ENCODE measurements around the gene SUPT3H.

SUPT3H gene

DNA sequence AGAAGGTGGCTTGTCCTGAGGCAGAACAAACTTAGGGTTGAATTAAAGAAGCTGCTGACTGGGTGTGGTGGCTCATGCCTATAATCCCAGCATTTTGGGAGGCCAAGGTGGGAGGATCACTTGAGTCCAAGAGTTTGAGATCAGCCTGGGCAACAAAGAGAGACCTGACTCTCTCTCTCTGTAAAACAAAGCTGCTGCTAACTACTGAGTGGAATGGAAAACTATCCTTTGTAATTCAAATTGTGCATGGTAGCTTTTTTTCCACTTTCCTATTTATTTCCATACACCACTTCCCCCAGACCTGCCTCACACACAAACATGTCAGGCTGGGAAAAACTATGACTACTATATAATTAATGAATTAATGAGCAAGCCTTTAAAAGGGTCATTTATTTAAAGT is 553.2 kb downstream of the SUPT3H start:
- DNase-seq = no peak

DNA sequence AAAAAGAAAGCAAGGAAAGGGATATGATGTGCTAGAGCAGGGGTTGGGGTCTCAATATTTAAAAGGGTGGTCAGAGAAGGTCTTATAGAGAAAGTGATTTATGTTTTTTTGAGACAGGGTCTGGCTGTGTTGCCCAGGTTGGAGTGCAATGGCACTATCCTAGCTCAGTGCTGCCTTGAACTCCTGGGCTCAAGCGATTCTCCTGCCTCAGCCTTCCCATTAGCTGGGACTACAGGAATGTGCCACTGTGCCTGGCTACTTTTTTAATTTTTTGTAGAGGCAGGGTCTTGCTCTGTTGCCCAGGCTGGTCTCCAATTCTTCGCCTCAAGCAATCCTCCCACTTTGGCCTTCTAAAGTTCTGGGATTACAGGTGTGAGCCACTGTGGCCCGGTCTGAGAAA is 557.0 kb downstream of the SUPT3H start:
- DNase-seq = no peak

DNA sequence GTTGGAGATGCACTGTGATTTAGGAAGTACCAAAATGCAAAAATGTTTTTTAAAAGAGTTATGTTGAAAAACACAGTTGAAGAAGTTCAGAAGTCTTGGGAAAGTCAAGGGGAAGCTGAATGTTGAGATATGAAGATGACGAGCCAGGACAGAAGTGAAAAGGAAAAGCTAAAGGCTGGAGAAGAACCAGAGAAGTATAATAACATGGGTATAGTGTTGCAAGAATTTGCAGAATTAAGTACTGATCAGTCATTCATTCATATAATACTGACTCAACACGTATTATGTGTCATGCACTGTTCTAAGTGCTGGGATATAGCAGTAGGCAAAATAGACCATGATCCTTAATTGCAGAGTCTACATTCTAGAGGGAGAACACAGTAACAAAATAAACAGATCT is 557.4 kb downstream of the SUPT3H start:
- DNase-seq = no peak

DNA sequence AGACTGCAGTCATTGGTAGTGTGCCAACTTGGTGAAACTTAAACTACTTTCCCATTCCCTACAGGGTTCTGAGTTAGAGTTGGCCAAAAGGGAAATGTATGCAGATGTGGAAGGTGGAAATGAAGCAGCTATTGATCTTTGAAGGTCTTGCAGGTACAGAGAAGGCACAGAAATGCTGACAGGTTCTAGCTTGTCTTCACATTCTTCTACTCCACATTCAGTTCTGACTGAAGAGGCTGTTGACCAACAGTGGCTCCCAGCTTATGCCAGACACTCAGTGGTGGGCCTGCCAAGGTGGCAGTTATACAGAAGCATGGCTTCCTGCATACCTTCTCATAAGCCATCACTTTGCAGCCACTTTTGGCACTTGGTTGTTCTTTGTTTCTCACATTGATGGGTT is 566.3 kb downstream of the SUPT3H start:
- DNase-seq = no peak

DNA sequence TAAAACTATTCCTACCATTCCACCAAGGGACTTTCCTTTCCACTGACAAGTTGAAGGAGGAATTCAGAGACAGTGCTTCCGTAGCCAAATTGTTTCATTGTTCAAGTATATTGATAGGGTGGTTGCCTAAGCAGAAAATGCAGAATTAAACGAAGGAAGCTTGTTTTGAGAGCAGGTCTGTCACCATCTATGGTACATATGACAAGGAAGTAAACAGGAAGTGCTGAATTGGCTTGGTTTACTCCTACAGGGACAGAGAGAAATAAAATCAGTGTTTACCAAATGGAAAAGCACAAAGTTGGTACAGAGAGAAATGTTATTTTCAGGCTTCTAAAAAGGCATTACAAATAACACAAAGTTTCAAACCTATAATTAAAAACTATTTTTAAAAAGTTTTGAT is 568.5 kb downstream of the SUPT3H start:
- DNase-seq = no peak

DNA sequence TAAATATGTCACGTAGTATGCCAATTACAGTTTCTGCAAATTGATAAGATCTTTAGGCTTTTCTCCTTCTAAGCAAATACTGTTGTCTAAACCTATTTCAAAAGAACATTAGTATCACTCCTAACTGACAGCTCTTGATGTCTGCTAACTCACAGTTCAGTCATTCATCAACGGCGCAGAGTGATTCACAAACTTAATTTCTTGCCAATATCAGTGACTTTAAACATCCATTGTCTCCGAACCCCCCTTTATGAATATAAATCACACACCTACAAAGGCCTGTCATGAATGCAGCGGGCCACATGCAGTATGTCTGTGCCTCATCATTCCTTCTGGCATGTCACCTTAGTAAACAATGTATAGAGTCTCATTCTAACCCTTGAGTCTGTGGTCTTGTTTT is 569.6 kb downstream of the SUPT3H start:
- DNase-seq = no peak

DNA sequence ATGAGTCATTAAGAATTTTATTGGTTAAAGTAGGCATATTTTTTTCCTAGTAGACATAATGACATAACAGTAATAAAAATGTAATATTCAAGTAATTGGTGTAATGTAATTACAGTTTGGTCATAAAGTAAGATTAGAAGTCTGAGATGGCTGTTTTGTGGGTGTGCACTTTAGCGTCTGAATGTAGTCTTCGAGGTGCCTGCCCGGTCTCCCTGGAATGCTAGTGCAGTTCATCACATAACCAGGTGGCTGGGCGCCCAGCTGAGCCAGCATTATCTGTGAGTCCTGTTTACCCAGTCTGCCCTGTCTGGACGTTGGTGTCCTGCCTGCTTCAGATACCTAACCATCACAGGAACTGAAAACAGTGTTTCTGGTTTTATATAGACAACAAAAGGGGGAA is 571.1 kb downstream of the SUPT3H start:
- no peak for DNase-seq

DNA sequence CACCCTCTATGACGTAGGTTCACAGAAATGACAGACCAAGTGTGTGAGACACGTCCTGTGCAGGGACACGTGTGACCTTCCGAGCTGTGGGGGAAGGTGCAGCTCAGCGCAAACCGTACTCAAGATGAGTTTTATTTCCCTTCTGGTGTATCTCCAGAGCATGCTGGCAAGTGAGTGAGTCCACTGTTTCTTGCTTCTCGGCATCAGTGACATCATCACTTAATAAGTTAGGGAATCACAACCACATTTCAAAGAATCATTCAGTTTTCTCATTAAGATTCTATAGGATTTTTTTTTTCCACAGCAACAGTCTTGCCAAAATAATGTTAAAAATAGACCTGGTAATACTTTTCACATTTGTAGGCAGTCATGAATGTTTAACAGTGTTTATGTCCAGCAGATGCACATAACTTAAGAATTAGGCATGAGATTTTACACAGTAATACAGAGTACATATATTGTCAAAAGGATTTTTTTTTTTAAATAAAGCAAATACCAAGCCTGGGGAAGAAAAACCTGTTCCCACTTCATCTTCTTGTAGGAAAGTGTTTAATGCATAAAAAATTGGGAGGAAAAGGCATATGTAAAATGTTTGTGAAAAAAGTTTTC is 572.4 kb downstream of the SUPT3H start:
- no peak for DNase-seq

DNA sequence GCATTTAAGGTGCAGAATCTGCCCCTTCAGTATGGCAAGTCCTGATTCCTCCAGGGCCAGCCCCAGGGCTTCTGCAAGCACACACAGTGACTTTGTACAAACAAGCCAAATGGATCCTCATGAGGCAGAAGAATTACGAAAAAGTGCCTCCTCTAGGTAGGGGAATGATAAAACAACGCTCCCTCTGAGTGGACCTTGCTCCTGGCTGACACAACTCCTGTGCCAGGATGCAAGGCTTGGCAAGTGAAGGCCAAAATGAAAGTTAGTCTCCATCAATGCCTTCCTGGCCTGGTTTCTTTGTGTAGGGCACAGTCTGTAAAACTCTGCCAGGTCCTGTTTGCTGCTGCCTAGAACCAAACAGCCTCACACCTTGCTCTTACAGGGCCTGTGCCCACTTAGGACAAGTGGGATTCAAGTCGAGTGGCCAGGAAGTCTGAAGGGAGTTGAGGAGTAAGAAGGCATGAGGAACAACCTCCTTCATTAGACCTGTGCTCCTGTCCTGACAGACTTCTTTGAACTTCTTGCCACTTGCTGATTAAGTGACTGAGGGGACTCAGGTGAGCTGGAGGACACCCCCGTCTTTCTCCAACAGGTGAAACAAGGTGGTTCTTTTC is 573.1 kb downstream of the SUPT3H start:
- DNase-seq = no peak

DNA sequence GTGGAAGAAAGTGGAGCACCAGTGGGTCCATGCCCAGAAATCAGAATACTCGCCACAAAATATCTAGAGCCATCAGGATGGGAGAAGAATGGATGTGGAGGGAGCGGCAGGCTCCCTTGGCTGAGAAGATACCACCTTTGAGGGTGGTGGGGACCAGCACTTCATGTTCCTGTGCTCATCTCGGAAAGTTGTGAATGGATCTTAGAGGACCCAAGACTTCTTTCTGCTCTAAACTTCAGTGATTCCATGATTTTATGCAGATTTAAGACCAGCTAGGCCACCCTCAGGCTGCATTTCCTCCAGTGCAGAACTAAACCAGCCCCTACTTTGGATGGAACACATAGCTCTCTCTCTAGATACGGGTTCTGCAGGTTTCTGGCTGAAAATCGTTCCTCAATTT is 573.7 kb downstream of the SUPT3H start:
- DNase-seq = no peak

DNA sequence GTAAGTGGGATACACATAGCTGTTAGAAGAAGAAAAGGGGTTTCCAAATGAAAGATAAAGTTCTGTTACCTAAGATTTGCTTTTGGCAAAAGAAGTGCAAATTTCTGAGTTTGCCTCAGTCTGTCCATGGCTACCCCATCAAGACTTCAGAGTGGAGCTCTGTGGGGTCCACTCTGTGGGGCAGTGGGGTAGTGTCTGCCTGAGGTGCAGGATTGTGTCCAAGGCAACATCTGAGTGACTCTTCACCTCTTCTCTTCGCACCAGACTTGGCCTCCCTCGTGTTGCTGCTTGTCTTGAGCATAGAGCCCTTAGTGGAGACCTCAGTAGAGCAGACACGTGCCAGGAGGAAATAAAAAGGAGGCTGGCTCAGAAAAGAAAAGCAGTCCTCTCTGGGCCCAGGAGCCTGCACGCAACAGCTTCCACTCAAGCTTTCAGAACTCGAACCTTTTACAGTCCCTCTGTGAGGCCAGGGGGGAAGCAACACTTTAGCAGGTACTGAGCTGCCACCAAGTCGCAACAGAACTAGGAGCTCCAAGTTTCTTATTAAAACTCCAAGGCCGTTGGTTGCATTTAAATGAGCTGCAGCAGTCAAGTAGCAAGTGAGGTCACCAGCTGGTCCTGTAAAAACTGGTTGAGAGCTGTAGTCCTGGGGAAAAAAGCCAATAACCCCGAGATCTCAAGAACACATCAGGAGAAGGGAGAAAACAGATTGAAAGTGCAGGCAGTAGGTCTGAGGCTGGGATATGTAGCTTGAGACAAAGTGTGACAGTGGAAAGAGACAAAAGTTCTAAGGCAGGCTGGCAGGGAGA is 576.7 kb downstream of the SUPT3H start:
- no peak for DNase-seq

DNA sequence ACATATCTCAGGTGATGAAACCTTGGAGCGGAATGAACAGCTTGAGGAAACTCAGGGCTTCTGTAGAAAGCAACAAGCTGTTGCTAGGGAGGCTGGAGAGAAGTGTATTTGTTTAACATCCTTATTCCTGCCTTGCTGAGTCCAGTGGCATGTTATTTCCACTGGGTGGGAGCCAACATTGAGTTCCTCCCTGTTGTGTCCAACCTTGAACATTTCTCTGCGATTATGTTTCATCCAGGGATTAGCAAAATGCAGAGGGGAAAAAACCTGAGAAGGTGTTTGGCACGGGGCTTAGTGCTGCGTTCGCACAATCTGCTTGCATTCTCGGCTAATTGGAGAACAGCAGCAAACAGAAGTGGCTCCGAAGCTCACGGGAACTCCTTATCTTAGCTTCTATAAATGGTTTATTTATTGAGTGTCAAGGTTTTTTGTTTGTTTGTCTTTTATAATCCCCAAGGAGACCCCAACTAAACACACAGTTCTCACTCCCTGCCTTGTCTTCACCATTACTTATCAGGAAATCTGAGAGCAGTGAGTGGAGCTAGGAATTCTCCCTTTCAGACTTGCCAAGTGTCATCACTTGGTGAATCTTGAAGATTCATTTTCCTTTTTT is 577.5 kb downstream of the SUPT3H start:
- no peak for DNase-seq

DNA sequence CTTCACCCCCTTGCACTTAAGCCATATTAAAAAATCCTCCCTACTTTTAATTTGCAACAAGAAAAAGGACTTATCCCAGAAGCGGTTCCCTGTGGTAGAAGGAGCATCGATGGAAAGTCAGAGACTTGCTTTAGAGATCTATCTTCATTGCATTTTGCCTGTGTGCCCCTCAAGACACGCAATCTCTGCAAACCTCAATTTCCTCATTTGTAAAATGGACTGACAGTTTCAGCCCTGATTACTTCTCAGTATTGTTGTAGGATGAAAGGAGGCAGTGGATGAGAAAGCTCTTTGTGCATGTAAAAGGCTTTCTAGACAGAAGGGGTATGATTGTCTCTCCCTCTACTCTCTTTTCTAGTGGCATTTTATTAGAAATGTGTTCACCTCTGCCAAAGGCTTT is 580.0 kb downstream of the SUPT3H start:
- DNase-seq = no peak

DNA sequence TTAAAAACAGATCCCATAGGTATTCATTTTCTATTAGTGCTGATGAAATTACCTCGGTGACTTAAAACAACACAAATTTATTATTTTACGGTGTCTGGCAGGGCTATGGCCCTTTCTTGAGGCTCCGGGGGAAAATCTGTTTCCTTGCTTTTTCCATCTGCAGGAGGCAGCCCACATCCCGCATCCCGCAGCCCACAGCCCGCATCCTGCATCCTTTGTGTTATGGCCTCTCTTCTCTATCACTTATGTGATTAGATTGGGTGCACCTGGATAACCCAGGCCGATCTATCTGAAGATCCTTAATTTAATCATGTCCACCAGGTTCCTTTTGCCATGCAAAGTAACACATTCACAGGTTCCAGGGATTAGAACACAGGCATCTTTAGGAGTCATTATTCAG is 582.4 kb downstream of the SUPT3H start:
- DNase-seq = no peak

DNA sequence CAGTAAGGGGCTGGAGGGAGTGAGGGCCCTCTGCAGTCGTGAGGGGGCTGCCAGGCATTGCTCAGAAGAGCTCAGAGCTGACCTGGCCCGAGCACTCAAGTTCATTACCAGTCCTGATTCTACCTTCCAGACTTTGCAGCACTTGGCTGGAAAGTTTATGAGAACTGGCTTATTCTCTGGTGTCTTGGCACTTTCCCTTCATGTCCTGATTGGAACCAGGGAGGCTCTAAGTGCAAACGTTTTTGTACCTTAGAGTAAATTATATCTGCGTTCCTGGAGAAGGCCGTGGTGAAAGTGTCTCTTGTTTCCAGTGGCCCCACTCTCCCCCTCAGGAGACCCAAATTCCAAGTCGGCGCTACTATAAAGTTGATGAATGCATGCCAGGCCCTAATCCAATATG is 587.9 kb downstream of the SUPT3H start:
- DNase-seq = no peak

DNA sequence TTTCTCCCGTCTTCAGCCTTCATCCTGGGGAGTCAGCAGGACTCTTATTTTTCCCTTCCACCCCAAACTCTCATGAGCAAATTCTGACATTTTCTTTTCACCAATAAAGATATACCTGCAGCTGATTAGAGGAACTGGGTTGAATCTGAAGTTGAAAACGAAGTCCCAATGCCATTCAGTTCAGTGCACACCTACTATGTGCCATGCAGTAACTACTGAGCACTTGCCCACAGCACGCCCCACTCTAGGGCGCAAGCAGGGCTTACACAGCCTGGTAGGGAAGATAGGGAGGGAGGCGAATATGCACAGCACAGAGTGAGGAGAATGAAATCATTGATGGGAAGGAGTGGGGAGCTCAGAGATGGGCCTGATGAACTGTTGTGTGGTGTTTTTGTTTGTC is 588.7 kb downstream of the SUPT3H start:
- DNase-seq = no peak

DNA sequence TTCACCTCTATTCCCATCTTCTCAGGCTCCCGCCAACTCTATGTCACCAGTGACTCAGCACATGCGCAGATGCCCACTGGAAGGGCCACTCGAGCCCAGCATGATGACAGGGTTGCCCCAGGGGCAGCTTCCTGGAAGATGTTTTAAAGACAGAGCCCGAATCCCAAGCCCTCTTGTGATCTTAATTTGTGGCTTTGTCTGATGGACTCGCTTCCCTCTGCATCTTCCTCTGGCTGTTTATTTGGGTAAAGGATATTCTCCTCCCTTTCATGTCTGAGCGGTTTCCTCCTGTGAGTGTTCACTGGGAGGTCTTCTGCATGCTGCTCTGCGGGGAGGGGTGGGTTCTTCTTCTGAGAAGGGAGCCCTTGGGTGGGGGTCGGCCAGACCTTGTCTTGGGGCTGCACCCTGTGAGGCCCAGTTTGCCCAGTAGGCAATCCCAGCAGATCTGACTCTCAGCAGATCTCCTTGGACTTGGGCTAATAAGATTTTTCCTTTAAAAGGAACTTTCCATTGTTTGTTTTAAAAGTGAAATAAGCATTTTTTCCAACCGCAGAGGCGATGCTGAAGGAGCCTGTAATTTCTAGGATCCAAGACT is 589.2 kb downstream of the SUPT3H start:
- DNase-seq = no peak

DNA sequence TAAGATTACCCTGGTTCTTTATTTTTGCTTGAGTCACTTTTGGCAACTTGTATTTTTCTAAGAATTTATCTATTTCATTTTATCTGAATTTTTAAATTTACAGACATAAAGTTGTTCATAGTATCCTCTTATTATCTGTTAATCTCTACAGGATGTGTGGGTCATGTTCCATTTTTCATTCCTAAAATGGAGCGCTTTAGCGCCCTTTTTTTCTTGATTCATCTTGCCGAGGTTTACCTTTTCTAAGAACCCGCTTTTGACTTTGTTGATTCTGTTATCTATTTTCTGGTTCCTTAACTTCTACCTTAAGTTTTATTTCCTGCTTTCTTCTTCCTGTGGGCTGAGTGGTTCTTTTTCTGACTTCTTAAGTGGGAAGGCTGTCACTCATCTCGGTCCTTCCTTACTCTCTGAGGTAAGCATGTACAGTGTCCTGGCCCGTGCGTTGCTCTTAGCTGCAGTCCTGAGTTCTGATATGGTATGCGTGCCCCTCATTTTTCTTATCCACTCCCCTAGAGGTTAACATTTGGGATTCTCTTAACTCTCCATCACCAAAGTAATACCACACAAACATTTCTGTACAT is 590.4 kb downstream of the SUPT3H start:
- no peak for DNase-seq

DNA sequence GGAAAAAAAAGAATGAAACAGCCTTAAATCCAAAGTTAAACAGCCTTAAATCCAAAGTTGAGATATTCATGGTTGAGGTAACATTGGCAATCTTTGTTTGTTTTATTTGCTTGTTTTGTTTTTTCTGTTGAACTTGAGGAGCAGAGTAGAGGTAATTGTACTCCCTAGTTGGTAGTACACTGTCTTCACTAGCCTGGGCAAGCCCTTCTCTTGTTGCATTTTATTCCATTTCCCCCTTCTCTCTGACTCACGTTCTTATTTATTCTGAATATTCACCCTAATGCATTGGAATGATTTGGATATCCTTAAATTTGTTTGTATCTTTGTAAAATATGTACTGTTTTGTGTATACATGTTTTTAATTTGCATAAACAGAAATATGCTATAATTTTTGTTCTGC is 592.6 kb downstream of the SUPT3H start:
- no peak for DNase-seq

DNA sequence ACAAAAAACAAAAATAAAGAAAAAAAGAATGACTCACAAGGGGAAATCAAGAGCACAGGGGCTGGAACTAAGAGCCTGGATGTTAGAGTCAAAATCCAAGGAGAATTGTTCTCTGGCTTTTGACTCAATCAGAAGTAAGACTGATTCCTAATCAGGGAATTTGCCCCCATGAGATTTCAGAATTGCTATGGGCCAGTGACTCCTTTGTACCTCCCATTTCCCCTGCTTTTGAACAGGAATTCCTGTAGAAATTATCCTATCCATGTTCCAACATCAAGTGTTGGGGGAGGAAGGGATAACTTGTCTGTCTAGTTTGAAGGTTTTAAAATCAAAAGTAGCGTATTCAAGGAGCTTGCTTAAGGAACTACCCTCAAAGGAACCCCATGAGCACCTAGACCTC is 593.5 kb downstream of the SUPT3H start:
- no peak for DNase-seq

DNA sequence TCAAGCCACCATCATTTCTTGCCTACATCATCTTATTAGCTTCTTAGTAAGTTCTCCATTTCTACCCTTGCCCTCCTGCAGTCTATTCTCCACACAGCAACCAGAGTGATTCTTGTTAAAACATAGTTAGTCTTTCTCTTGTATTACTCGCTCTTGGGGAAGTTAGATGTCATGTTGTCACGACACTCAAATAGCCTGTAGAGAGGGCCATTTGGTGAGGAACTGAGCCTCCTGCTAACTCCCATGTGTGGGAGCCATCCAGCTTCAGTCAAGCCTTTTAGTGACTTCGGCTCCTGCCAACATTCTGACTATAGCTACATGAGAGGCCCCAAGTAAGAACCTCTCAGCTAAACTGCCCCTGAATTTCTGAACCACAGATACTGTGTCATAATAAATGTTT is 594.8 kb downstream of the SUPT3H start:
- no peak for DNase-seq

DNA sequence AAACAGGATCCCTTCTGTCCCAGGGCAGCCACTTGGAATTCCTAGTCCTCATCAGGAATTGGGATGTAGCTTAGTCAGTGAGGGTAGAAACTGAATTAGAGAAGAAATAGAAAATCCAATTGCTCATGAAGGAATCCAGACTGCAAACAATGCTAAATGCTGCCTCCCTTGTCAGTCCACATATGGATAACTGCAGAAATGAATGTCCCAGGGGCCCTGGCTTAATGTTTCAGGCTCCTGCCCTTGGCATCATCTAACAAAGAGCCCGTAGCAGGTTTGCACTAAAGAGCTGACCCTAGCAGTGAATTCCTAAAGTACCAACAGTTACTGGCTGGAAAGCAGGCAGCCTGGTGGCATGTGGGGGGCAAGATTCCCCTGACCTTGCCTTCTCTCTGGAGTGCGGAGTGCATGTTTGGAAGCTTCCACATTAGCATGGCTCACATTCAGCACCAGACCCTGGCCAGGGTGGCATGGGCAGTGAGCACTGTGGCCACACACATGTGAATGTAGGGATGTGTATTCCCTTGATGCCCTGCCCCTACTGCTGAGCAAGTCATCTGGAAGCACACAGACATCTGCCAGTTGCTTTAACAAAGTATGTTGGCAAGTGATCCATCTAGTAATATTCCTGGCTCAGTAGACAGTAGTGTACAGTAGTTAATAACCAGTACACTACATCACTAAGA is 595.7 kb downstream of the SUPT3H start:
- DNase-seq = no peak

DNA sequence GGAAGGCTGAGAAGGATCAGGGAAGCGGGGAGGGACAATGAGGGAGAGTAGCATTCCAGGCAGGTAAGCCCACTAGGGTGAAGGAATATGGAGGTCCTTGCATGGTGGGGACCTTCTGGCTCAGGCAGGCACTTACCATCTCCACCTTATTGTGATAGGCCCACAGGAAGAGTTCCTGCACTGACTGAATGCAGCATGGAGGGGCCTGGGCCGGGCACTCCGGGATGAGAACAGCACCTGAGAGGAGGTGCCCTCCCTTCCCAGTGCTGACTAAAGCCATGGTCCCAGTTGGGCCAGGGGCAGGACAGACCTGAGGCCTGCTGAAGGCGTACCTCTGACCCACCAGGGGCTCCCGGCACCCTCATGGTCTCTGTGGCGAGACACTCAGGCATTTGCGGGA is 597.6 kb downstream of the SUPT3H start:
- DNase-seq = no peak

Data from NCI-H146 (cell line).